GM23338 (cell line): ENCODE data around the gene DCTPP1. TPM values are rescaled to one million over a fixed set of nuclear protein-coding genes. Genes with fewer than 3 reads are reported as not detected.
A peak's percentile ranks its signal among the peaks of the same experiment; 100 is the strongest.

Experiments used
- ATAC-seq: fragments of 200-7000 bp; cut with Tn5 transposase; 3 replicates; pipeline ENCODE4 v1.9.1; 2020
- DNase-seq: peaks from one replicate; pipeline ENCODE4 v3.0.0-alpha.2; 2015; ENCODE audit warnings: low spot score
- H2AFZ ChIP-seq: fragments of 200-600 bp; sonication (generic); 2 replicates; pipeline ENCODE4 v1.8.0; 2016; ENCODE audit warnings: antibody characterized with exemption, mild to moderate bottlenecking, moderate library complexity
- H3F3A ChIP-seq: fragments of 200-600 bp; sonication (generic); replicated peaks from 2 replicates; pipeline ENCODE4 v1.8.0; 2017; ENCODE audit warnings: antibody characterized with exemption, mixed run types, low read depth
- H3K27ac ChIP-seq: fragments of 200-600 bp; sonication (generic); 2 replicates; pipeline ENCODE4 v1.6.1; 2016; ENCODE audit warnings: low read depth
- H3K27me3 ChIP-seq: fragments of 200-600 bp; sonication (generic); 2 replicates; pipeline ENCODE4 v1.8.0; 2016; ENCODE audit warnings: mild to moderate bottlenecking, mixed run types, moderate library complexity; ENCODE audit not compliant: insufficient read depth
- H3K36me3 ChIP-seq: fragments of 200-600 bp; sonication (generic); 2 replicates; pipeline ENCODE4 v1.8.0; 2016; ENCODE audit warnings: mild to moderate bottlenecking; ENCODE audit not compliant: insufficient read depth
- H3K4me1 ChIP-seq: fragments of 200-600 bp; sonication (generic); 2 replicates; pipeline ENCODE4 v1.8.0; 2016; ENCODE audit warnings: mild to moderate bottlenecking, moderate library complexity; ENCODE audit not compliant: insufficient read depth
- H3K4me2 ChIP-seq: fragments of 200-600 bp; sonication (generic); 2 replicates; pipeline ENCODE4 v1.7.1; 2017; ENCODE audit warnings: mixed run types
- H3K4me3 ChIP-seq: fragments of 200-600 bp; sonication (generic); 2 replicates; pipeline ENCODE4 v1.6.1; 2016; ENCODE audit warnings: mixed run types
- H3K79me2 ChIP-seq: fragments of 200-600 bp; sonication (generic); replicated peaks from 2 replicates; pipeline ENCODE4 v1.8.0; 2017; ENCODE audit warnings: mild to moderate bottlenecking; ENCODE audit not compliant: insufficient read depth
- H3K9me2 ChIP-seq: fragments of 200-600 bp; sonication (generic); 2 replicates; pipeline ENCODE4 v1.8.0; 2017; ENCODE audit not compliant: insufficient read depth
- H4K20me1 ChIP-seq: fragments of 200-600 bp; sonication (generic); replicated peaks from 2 replicates; pipeline ENCODE4 v1.8.0; 2017; ENCODE audit warnings: mild to moderate bottlenecking; ENCODE audit not compliant: insufficient read depth
- H3K27ac Mint-ChIP-seq: 2 replicates; pipeline ENCODE4 v1.8.0; 2020; ENCODE audit warnings: inconsistent platforms, mild to moderate bottlenecking, moderate library complexity, mixed read lengths
- H3K27me3 Mint-ChIP-seq: 3 replicates; pipeline ENCODE4 v1.8.0; 2022; ENCODE audit warnings: low read depth, mild to moderate bottlenecking, moderate library complexity, mixed read lengths, inconsistent platforms; ENCODE audit not compliant: insufficient read depth, poor library complexity
- H3K36me3 Mint-ChIP-seq: 3 replicates; pipeline ENCODE4 v1.8.0; 2021; ENCODE audit warnings: low read depth, mild to moderate bottlenecking, inconsistent platforms, moderate library complexity, mixed read lengths
- H3K4me1 Mint-ChIP-seq: 3 replicates; pipeline ENCODE4 v1.8.0; 2020; ENCODE audit warnings: mild to moderate bottlenecking, inconsistent platforms, mixed read lengths
- H3K4me3 Mint-ChIP-seq: 3 replicates; pipeline ENCODE4 v1.8.0; 2021; ENCODE audit warnings: moderate library complexity, mild to moderate bottlenecking, inconsistent platforms, mixed read lengths
- H3K9me3 Mint-ChIP-seq: 3 replicates; pipeline ENCODE4 v1.8.0; 2020; ENCODE audit warnings: moderate library complexity, mild to moderate bottlenecking, inconsistent platforms, mixed read lengths
- CREB1 ChIP-seq: fragments of 250-450 bp; sonication (Bioruptor Pico); IDR thresholded peaks from 2 replicates; pipeline ENCODE4 v1.5.0; 2020; ENCODE audit warnings: low read depth, mild to moderate bottlenecking, moderate library complexity
- EZH2 ChIP-seq: fragments of 200-600 bp; sonication (generic); IDR thresholded peaks from one replicate; pipeline ENCODE4 v1.8.0; 2017; ENCODE audit warnings: antibody characterized with exemption, mild to moderate bottlenecking, low read depth; ENCODE audit not compliant: unreplicated experiment
- EZH2phosphoT487 ChIP-seq: fragments of 200-600 bp; sonication (generic); IDR thresholded peaks from one replicate; pipeline ENCODE4 v1.8.1; 2018; ENCODE audit warnings: antibody characterized with exemption; ENCODE audit not compliant: unreplicated experiment
- JUNB ChIP-seq: IDR thresholded peaks from one replicate; pipeline ENCODE4 v1.6.1; 2016; ENCODE audit warnings: antibody characterized with exemption; ENCODE audit not compliant: unreplicated experiment
- NANOG ChIP-seq: IDR thresholded peaks from 2 replicates; pipeline ENCODE4 v1.6.1; 2016; ENCODE audit warnings: antibody characterized with exemption, borderline replicate concordance
- POLR2AphosphoS5 ChIP-seq: IDR thresholded peaks from 2 replicates; pipeline ENCODE4 v1.6.1; 2016; ENCODE audit warnings: antibody characterized with exemption, low read depth
- REST ChIP-seq: IDR thresholded peaks from one replicate; pipeline ENCODE4 v1.6.1; 2018; ENCODE audit warnings: antibody characterized with exemption; ENCODE audit not compliant: unreplicated experiment
- STAT1 ChIP-seq: IDR thresholded peaks from one replicate; pipeline ENCODE4 v1.6.1; 2016; ENCODE audit warnings: antibody characterized with exemption; ENCODE audit not compliant: unreplicated experiment
- ZNF114 ChIP-seq: fragments of 250-450 bp; sonication (Bioruptor Pico); IDR thresholded peaks from 2 replicates; pipeline ENCODE4 v1.5.0; 2020; ENCODE audit warnings: mild to moderate bottlenecking, moderate library complexity
- ZNF331 ChIP-seq: fragments of 250-450 bp; sonication (Bioruptor Pico); IDR thresholded peaks from 2 replicates; pipeline ENCODE4 v1.5.0; 2020; ENCODE audit warnings: low read depth, mild to moderate bottlenecking, moderate library complexity
- polyA plus RNA-seq: library from polyadenylated mRNA; unstranded; fragments of >200 nt; fragmentation: Nextera tagmentation; extraction: Ambion mirVana; gene quantifications from 2 replicates; pipeline ENCODE4 v1.2.1, GENCODE V29; 2016
- total RNA-seq: library from RNA; depleted of rRNA; stranded (reverse); fragments of >200 nt; shearing (Covaris generic); gene quantifications from 2 replicates; pipeline ENCODE4 v1.2.3, GENCODE V29; 2014
- TF ChIP-seq, protein P1 (sequence below): fragments of 250-450 bp; sonication (Bioruptor Pico); IDR thresholded peaks from 2 replicates; pipeline ENCODE4 v1.5.0; 2020; ENCODE audit warnings: mild to moderate bottlenecking, moderate library complexity
- TF ChIP-seq, protein P2 (sequence below), 2 experiments: fragments of 200-600 bp in 1 of 2; sonication (generic) in 1 of 2; conservative IDR thresholded peaks; 2 replicates each; pipeline versions ENCODE4 v1.5.1 to v1.6.1; 2016 to 2017; ENCODE audit warnings: antibody characterized with exemption in 2 of 2, low read depth in 2 of 2, mild to moderate bottlenecking in 2 of 2, moderate library complexity in 1 of 2
- TF ChIP-seq, protein P3 (sequence below): IDR thresholded peaks from 2 replicates; pipeline ENCODE4 v1.6.1; 2016; ENCODE audit warnings: antibody characterized with exemption

The DCTPP1 gene
- total and polyA plus RNA-seq, 2 experiments from 2014 or later: 54.1 to 58.3 TPM

DNA sequence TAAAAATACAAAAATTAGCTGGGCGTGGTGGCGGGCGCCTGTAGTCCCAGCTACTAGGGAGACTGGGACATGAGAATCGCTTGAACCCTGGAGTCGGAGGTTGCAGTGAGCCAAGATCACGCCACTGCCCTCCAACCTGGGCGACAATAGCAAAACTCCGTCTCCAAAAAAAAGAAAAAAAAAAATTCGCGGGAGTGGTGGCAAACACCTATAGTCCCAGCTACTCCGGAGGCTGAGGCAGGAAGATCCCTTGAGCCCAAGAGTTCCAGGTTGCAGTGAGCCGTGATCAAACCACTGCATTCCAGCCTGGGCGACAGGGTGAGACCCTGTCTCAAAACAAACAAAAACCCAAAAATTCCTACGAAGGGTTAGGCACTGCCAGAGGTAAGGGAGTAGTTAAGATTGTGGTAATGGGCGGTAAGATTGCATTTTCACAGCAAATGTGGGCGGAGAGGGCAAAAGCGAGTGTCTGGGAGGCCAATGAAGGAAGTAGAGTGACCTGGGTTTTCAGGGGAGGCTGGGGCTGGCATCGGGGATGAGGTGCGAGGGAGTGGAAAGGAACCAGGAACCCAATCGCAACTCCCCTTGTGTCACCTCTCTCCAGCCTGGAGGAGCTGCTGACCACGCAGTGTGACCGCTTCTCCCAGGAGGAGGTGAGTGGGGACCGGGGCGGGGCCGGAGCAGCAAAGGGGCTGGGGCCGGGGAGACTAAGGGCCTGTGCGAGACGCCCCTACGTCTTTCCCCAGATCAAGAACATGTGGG lies 52.6 kb downstream of the DCTPP1 start:
- DNase-seq: peak; percentile 66
- peak overlapping the region; percentile 94 for H3K4me3 ChIP-seq
- peak overlapping the region; percentile 100 for H3K27ac Mint-ChIP-seq

More for the DNA sequence above, 52.6 kb downstream of the DCTPP1 start:
- 0 out of 2 replicates have a peak, but pooled peaks cover 4% of the 10 kb centered on the region for H3K79me2 ChIP-seq
- H3K27me3 Mint-ChIP-seq: peaks cover 25% of the 10 kb centered on the region
- H3K27ac ChIP-seq: peak overlapping the region; percentile 100
- peaks cover 3% of the 10 kb centered on the region; the same call in 2 of the 3 replicates for H3K36me3 Mint-ChIP-seq
- H3K4me1 ChIP-seq: peaks cover 11% of the 10 kb centered on the region
- TF ChIP-seq EZH2: no peak
- no peak for TF ChIP-seq REST
- no peak for TF ChIP-seq NANOG
- TF ChIP-seq ZNF114 (CRISPR knock-in tag): no peak
- TF ChIP-seq, protein P1, sequence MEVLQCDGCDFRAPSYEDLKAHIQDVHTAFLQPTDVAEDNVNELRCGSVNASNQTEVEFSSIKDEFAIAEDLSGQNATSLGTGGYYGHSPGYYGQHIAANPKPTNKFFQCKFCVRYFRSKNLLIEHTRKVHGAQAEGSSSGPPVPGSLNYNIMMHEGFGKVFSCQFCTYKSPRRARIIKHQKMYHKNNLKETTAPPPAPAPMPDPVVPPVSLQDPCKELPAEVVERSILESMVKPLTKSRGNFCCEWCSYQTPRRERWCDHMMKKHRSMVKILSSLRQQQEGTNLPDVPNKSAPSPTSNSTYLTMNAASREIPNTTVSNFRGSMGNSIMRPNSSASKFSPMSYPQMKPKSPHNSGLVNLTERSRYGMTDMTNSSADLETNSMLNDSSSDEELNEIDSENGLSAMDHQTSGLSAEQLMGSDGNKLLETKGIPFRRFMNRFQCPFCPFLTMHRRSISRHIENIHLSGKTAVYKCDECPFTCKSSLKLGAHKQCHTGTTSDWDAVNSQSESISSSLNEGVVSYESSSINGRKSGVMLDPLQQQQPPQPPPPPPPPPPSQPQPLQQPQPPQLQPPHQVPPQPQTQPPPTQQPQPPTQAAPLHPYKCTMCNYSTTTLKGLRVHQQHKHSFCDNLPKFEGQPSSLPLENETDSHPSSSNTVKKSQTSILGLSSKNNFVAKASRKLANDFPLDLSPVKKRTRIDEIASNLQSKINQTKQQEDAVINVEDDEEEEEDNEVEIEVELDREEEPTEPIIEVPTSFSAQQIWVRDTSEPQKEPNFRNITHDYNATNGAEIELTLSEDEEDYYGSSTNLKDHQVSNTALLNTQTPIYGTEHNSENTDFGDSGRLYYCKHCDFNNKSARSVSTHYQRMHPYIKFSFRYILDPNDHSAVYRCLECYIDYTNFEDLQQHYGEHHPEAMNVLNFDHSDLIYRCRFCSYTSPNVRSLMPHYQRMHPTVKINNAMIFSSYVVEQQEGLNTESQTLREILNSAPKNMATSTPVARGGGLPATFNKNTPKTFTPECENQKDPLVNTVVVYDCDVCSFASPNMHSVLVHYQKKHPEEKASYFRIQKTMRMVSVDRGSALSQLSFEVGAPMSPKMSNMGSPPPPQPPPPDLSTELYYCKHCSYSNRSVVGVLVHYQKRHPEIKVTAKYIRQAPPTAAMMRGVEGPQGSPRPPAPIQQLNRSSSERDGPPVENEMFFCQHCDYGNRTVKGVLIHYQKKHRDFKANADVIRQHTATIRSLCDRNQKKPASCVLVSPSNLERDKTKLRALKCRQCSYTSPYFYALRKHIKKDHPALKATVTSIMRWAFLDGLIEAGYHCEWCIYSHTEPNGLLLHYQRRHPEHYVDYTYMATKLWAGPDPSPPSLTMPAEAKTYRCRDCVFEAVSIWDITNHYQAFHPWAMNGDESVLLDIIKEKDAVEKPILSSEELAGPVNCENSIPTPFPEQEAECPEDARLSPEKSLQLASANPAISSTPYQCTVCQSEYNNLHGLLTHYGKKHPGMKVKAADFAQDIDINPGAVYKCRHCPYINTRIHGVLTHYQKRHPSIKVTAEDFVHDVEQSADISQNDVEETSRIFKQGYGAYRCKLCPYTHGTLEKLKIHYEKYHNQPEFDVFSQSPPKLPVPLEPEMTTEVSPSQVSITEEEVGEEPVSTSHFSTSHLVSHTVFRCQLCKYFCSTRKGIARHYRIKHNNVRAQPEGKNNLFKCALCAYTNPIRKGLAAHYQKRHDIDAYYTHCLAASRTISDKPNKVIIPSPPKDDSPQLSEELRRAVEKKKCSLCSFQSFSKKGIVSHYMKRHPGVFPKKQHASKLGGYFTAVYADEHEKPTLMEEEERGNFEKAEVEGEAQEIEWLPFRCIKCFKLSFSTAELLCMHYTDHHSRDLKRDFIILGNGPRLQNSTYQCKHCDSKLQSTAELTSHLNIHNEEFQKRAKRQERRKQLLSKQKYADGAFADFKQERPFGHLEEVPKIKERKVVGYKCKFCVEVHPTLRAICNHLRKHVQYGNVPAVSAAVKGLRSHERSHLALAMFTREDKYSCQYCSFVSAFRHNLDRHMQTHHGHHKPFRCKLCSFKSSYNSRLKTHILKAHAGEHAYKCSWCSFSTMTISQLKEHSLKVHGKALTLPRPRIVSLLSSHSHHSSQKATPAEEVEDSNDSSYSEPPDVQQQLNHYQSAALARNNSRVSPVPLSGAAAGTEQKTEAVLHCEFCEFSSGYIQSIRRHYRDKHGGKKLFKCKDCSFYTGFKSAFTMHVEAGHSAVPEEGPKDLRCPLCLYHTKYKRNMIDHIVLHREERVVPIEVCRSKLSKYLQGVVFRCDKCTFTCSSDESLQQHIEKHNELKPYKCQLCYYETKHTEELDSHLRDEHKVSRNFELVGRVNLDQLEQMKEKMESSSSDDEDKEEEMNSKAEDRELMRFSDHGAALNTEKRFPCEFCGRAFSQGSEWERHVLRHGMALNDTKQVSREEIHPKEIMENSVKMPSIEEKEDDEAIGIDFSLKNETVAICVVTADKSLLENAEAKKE (CRISPR knock-in tag): no peak
- TF ChIP-seq STAT1: no peak
- TF ChIP-seq, protein P2, sequence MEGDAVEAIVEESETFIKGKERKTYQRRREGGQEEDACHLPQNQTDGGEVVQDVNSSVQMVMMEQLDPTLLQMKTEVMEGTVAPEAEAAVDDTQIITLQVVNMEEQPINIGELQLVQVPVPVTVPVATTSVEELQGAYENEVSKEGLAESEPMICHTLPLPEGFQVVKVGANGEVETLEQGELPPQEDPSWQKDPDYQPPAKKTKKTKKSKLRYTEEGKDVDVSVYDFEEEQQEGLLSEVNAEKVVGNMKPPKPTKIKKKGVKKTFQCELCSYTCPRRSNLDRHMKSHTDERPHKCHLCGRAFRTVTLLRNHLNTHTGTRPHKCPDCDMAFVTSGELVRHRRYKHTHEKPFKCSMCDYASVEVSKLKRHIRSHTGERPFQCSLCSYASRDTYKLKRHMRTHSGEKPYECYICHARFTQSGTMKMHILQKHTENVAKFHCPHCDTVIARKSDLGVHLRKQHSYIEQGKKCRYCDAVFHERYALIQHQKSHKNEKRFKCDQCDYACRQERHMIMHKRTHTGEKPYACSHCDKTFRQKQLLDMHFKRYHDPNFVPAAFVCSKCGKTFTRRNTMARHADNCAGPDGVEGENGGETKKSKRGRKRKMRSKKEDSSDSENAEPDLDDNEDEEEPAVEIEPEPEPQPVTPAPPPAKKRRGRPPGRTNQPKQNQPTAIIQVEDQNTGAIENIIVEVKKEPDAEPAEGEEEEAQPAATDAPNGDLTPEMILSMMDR (conservative IDR thresholded peaks at IDR 0.05; ENCODE audit: low read depth in 2 of 2): no peak
- TF ChIP-seq, protein P3, sequence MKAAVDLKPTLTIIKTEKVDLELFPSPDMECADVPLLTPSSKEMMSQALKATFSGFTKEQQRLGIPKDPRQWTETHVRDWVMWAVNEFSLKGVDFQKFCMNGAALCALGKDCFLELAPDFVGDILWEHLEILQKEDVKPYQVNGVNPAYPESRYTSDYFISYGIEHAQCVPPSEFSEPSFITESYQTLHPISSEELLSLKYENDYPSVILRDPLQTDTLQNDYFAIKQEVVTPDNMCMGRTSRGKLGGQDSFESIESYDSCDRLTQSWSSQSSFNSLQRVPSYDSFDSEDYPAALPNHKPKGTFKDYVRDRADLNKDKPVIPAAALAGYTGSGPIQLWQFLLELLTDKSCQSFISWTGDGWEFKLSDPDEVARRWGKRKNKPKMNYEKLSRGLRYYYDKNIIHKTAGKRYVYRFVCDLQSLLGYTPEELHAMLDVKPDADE: no peak; the same call in 1 of the 2 replicates
- TF ChIP-seq CREB1 (CRISPR knock-in tag): no peak
- TF ChIP-seq JUNB: no peak
- TF ChIP-seq ZNF331 (CRISPR knock-in tag): no peak
- no peak for TF ChIP-seq POLR2AphosphoS5
- TF ChIP-seq EZH2phosphoT487: no peak
- peaks cover 24% of the 10 kb centered on the region for H3K4me1 Mint-ChIP-seq
- peak overlapping the region; percentile 93 for H3K4me3 Mint-ChIP-seq
- no peaks in the 10 kb centered on the region for H3K36me3 ChIP-seq
- peak; percentile 47 for ATAC-seq
- H3F3A ChIP-seq: peaks cover 24% of the 10 kb centered on the region
- H3K9me2 ChIP-seq: no peaks in the 10 kb centered on the region
- H2AFZ ChIP-seq: peak overlapping the region; percentile 83; the same call in 1 of the 2 replicates
- no peaks in the 10 kb centered on the region for H3K27me3 ChIP-seq
- peak overlapping the region; percentile 99 for H3K4me2 ChIP-seq
- H3K9me3 Mint-ChIP-seq: no peaks in the 10 kb centered on the region; the same call in none of the 3 replicates
- no peaks in the 10 kb centered on the region for H4K20me1 ChIP-seq
